GM12878 (cell line): ENCODE results near the gene VKORC1. TPM values are rescaled to one million over a fixed set of nuclear protein-coding genes. Genes with fewer than 3 reads are reported as not detected.

Experiments
- ATAC-seq: fragments of 200-7000 bp; cut with Tn5 transposase; 3 replicates; pipeline ENCODE4 v1.9.1; 2020; ENCODE audit warnings: mild to moderate bottlenecking, moderate library complexity
- BruUV-seq: library from RNA; stranded (reverse); fragments of 400-500 nt; replicated peaks from 2 replicates; lab custom pipeline; 2021; lab: Mats Ljungman, UMichigan
- CTCF ChIA-PET: fragments of 300-600 bp; sonication (Branson Sonifier 250); formaldehyde crosslinking; extraction: SDS; loops from one replicate; lab custom pipeline; 2021; ENCODE audit warnings: inconsistent platforms; lab: Yijun Ruan, JAX
- POLR2A ChIA-PET: fragments of 350-600 bp; formaldehyde crosslinking; extraction: SDS; loops from one replicate; lab custom pipeline; 2021; ENCODE audit warnings: inconsistent platforms; lab: Charles Lee
- RAD21 ChIA-PET: fragments of 300-600 bp; sonication (Branson Sonifier 250); formaldehyde crosslinking; loops from one replicate; lab custom pipeline; 2023; ENCODE audit warnings: antibody characterized with exemption; ENCODE audit not compliant: unreplicated experiment; lab: Charles Lee
- SMC1A ChIA-PET: fragments of 300-600 bp; sonication (Branson Sonifier 250); formaldehyde crosslinking; loops from one replicate; lab custom pipeline; 2023; ENCODE audit not compliant: unreplicated experiment, uncharacterized antibody; lab: Charles Lee
- DNase-seq: peaks from one replicate; pipeline ENCODE4 v3.0.0-alpha.2; 2011; ENCODE audit warnings: low read depth, low spot score
- FAIRE-seq: peaks from 3 replicates; lab custom pipeline; 2011; peaks lifted over from hg19 to GRCh38; lab: Jason Lieb, UNC
- H2AFZ ChIP-seq: 2 replicates; pipeline ENCODE4 v1.6.0; 2011; ENCODE audit warnings: low read depth, low read length, control low read depth; ENCODE audit not compliant: control insufficient read depth
- H3K27ac ChIP-seq: 2 replicates; pipeline ENCODE4 v1.5.1; 2011; ENCODE audit warnings: control low read depth; ENCODE audit not compliant: control insufficient read depth, insufficient read depth
- H3K27me3 ChIP-seq, 2 experiments: replicated peaks in 1 of 2; 2 replicates each; pipeline versions ENCODE4 v1.6.0 to v1.6.1; 2011; ENCODE audit warnings: low read length in 1 of 2; ENCODE audit not compliant: control insufficient read depth in 2 of 2, insufficient read depth in 2 of 2
- H3K36me3 ChIP-seq, 2 experiments: 2 replicates each; pipeline ENCODE4 v1.5.1; 2011; ENCODE audit warnings: low read length in 1 of 2; ENCODE audit not compliant: control insufficient read depth in 2 of 2, insufficient read depth in 2 of 2
- H3K4me1 ChIP-seq: 2 replicates; pipeline ENCODE4 v1.6.1; 2011; ENCODE audit warnings: mild to moderate bottlenecking, low read length, moderate library complexity, mixed read lengths; ENCODE audit not compliant: control insufficient read depth, insufficient read depth
- H3K4me2 ChIP-seq: 2 replicates; pipeline ENCODE4 v1.6.0; 2011; ENCODE audit warnings: control low read depth; ENCODE audit not compliant: control insufficient read depth, insufficient read depth
- H3K4me3 ChIP-seq: fragments of 200-600 bp; sonication (generic); 2 replicates; pipeline ENCODE4 v1.5.1; 2016
- H3K79me2 ChIP-seq: 2 replicates; pipeline ENCODE4 v1.6.0; 2011; ENCODE audit warnings: low read length; ENCODE audit not compliant: control insufficient read depth, insufficient read depth
- H3K9ac ChIP-seq: 2 replicates; pipeline ENCODE4 v1.8.0; 2011; ENCODE audit warnings: low read length, control low read depth, mixed read lengths; ENCODE audit not compliant: control insufficient read depth, insufficient read depth
- H3K9me3 ChIP-seq: replicated peaks from 3 replicates; pipeline ENCODE4 v1.5.1; 2011; ENCODE audit warnings: mild to moderate bottlenecking, low read length; ENCODE audit not compliant: control insufficient read depth, insufficient read depth
- H4K20me1 ChIP-seq: 2 replicates; pipeline ENCODE4 v1.6.0; 2011; ENCODE audit not compliant: control insufficient read depth, insufficient read depth
- BRCA1 ChIP-seq: IDR thresholded peaks from 2 replicates; pipeline ENCODE4 v1.6.1; 2011; ENCODE audit warnings: low read depth, low read length, improper control_type of control experiment
- EED ChIP-seq: sonication (generic); IDR thresholded peaks from 2 replicates; pipeline ENCODE4 v1.6.1; 2016; ENCODE audit warnings: antibody characterized with exemption, low read depth
- RAD51 ChIP-seq: fragments of 450-650 bp; IDR thresholded peaks from 2 replicates; pipeline ENCODE4 v1.6.1; 2016; ENCODE audit warnings: moderate library complexity, mild to moderate bottlenecking, inconsistent platforms
- RB1 ChIP-seq: fragments of 450-650 bp; formaldehyde crosslinking; IDR thresholded peaks from 2 replicates; pipeline ENCODE4 v1.6.1; 2017; ENCODE audit warnings: mild to moderate bottlenecking, borderline replicate concordance
- RBBP5 ChIP-seq: fragments of 200-600 bp; sonication (generic); conservative IDR thresholded peaks from 2 replicates; pipeline ENCODE4 v1.6.1; 2016
- SIX5 ChIP-seq: IDR thresholded peaks from 2 replicates; pipeline ENCODE4 v1.6.1; 2011; ENCODE audit warnings: mild to moderate bottlenecking, low read depth, low read length, moderate library complexity; ENCODE audit not compliant: severe bottlenecking
- TBL1XR1 ChIP-seq: IDR thresholded peaks from 2 replicates; pipeline ENCODE4 v1.6.1; 2012; ENCODE audit warnings: low read depth, low read length, improper control_type of control experiment
- TCF7 ChIP-seq: IDR thresholded peaks from 2 replicates; pipeline ENCODE4 v1.6.1; 2014; ENCODE audit warnings: antibody characterized with exemption, borderline replicate concordance
- WGBS: methylation state at CpG from one replicate; pipeline ENCODE4 v1.1.6; 2016; ENCODE audit warnings: low lambda C conversion rate; ENCODE audit not compliant: insufficient replicate concordance, insufficient coverage; ENCODE audit errors: missing lambda C conversion rate; 5-methylcytosine and 5-hydroxymethylcytosine counted together
- in situ Hi-C: fragments of 300-500 bp; cut with MboI; formaldehyde crosslinking; loops from 9 replicates; pipeline ENCODE4 v1.14.3; 2018; ENCODE audit warnings: mixed read lengths
- intact Hi-C: fragments of 100-400 bp; cut with micrococcal nuclease; formaldehyde crosslinking; loops from one replicate; pipeline ENCODE4 v1.14.2; 2022; ENCODE audit not compliant: unreplicated experiment
- polyA plus RNA-seq, 11 experiments: library from polyadenylated mRNA; depleted of rRNA in 4 of 11; unstranded in 6 of 11; stranded (reverse) in 5 of 11; fragments of >200 nt; fragmentation: Nextera tagmentation in 4 of 11; fragmentation: Illumina TruSeq in 1 of 11; extraction: Ambion mirVana in 4 of 11; extraction: Trizol in 1 of 11; gene quantifications; 1 replicate in 1 of 11; 2 replicates in 10 of 11; pipeline versions ENCODE4 v1.2.1 to v1.2.3, GENCODE V29; 2011 to 2016; ENCODE audit warnings: inconsistent platforms in 2 of 11, missing spikeins in 2 of 11, low read depth in 1 of 11
- total RNA-seq, 4 experiments: library from RNA; depleted of rRNA in 3 of 4; stranded (reverse); fragments of >200 nt in 3 of 4; fragmentation: Illumina TruSeq in 1 of 4; extraction: Trizol in 1 of 4; gene quantifications; 2 replicates each; pipeline versions ENCODE4 v1.2.1 to v1.2.3, GENCODE V29; 2013 to 2021
- TF ChIP-seq, protein P1 (sequence below): IDR thresholded peaks from 2 replicates; pipeline ENCODE4 v1.6.1; 2012; ENCODE audit warnings: low read depth, low read length, improper control_type of control experiment
- TF ChIP-seq, protein P2 (sequence below): fragments of 450-650 bp; IDR thresholded peaks from 2 replicates; pipeline ENCODE4 v1.6.1; 2016; ENCODE audit warnings: mild to moderate bottlenecking

VKORC1 gene
- total and polyA plus RNA-seq, 10 of the 15 experiments (the other 5 are each of a cell fraction or from before 2014, with no cell fraction given): 19.8 to 140 (median 57.7) TPM

DNA sequence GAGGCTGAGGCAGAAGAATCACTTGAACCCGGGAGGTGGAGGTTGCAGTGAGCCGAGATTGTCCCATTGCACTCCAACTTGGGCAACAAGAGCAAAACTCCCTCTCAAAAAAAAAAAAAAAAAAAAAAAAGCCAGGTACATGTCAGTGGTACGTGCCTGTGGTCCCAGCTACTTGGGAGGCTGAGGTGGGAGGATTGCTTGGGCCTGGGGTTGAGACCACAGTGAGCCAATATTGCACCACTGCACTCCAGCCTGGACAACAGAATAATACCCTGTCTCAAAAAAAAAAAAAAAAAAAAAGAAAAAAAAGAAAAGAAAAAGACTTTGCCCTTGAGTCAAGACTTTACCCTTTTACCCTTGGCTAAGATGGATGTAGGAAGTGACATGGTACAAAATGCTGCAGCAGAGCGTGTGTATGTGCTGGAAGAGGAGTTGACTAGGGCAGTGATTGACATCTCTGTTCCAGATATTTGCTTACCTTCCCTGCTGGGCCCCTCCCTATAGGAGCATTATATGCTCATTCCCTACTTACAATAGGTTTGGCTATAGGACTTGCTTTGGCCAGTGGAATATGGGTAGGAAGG, 50.6 kb downstream of the VKORC1 start:
- Histone ChIP-seq H3K4me3 (no peak overlapping the region), H3K9ac (no peak overlapping the region), H4K20me1 (no peaks in the 10 kb centered on the region), H3K27ac (no peak overlapping the region), H3K4me1 (no peaks in the 10 kb centered on the region), H3K79me2 (no peaks in the 10 kb centered on the region), H3K9me3 (no peaks in the 10 kb centered on the region), H3K27me3 (no peaks in the 10 kb centered on the region), H3K36me3 (peaks cover 1 to 12% of the 10 kb centered on the region in 2 experiments; a peak in 2 of 4 replicates), H3K4me2 (no peak overlapping the region), H2AFZ (no peak overlapping the region)
- ChIA-PET RAD21 (interaction anchor here (0.7 kb wide), 1 partner anchor 98 kb away, joined by 5 read pairs; no protein-coding TSS in a partner anchor), CTCF (interaction anchor here (1.3 kb wide), 1 partner anchor 59 kb away, joined by 5 read pairs; no protein-coding TSS in a partner anchor), SMC1A (no interaction called here), POLR2A (interaction anchor here (0.7 kb wide), 1 partner anchor 101 kb away, joined by 3 read pairs; no protein-coding TSS in a partner anchor)
- in situ Hi-C loops: no loop called here
- intact Hi-C loops: no loop called here
- WGBS: 86% methylated on average over 4 of the region's 4 CpGs
- no peak for FAIRE-seq
- no peak for ATAC-seq
- no peak for DNase-seq
- TF ChIP-seq SIX5 (no peak), TCF7 (no peak), EED (no peak)
- TF ChIP-seq, protein P1, sequence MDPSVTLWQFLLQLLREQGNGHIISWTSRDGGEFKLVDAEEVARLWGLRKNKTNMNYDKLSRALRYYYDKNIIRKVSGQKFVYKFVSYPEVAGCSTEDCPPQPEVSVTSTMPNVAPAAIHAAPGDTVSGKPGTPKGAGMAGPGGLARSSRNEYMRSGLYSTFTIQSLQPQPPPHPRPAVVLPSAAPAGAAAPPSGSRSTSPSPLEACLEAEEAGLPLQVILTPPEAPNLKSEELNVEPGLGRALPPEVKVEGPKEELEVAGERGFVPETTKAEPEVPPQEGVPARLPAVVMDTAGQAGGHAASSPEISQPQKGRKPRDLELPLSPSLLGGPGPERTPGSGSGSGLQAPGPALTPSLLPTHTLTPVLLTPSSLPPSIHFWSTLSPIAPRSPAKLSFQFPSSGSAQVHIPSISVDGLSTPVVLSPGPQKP: no peak
- no TSS peak for BruUV-seq

DNA sequence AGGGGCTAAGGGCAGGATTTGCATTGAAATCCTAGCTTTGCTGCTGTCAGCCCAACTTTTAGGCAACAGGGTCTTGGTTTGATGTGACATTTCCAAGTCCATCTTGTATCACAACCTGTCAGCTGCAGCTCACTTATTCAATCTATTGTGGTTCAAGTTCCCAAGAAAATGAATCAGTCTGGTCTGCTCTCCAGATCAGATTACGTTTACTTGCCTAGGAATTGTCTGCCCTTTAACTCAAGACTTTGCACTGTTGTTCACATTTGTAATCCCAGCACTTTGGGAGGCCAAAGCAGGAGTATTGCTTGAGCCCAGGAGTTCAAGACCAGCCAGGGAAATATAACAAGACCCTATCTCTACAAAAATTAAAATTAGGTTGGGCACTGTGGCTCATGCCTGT, 51.2 kb downstream of the VKORC1 start:
- DNase-seq: no peak
- ChIA-PET POLR2A (no interaction called here), CTCF (interaction anchor here (1.2 kb wide), 1 partner anchor 55 kb away, joined by 3 read pairs; no protein-coding TSS in a partner anchor), SMC1A (no interaction called here), RAD21 (interaction anchor here (0.7 kb wide), 1 partner anchor 98 kb away, joined by 5 read pairs; no protein-coding TSS in a partner anchor)
- BruUV-seq: no TSS peak
- Histone ChIP-seq H3K4me1 (no peaks in the 10 kb centered on the region), H2AFZ (no peak overlapping the region), H3K4me3 (no peak overlapping the region), H3K27me3 (no peaks in the 10 kb centered on the region), H3K4me2 (no peak overlapping the region), H4K20me1 (no peaks in the 10 kb centered on the region), H3K36me3 (peaks cover 1 to 12% of the 10 kb centered on the region in 2 experiments; a peak in 3 of 4 replicates), H3K9me3 (no peaks in the 10 kb centered on the region), H3K79me2 (no peaks in the 10 kb centered on the region), H3K27ac (no peak overlapping the region), H3K9ac (no peak overlapping the region)
- no peak for ATAC-seq
- FAIRE-seq: no peak
- intact Hi-C loops (no loop called here), in situ Hi-C loops (no loop called here)
- 46% methylated on average over 1 of the region's 1 CpG for WGBS
- TF ChIP-seq RAD51: no peak
- no peak for TF ChIP-seq RBBP5
- no peak for TF ChIP-seq BRCA1
- TF ChIP-seq, protein P2, sequence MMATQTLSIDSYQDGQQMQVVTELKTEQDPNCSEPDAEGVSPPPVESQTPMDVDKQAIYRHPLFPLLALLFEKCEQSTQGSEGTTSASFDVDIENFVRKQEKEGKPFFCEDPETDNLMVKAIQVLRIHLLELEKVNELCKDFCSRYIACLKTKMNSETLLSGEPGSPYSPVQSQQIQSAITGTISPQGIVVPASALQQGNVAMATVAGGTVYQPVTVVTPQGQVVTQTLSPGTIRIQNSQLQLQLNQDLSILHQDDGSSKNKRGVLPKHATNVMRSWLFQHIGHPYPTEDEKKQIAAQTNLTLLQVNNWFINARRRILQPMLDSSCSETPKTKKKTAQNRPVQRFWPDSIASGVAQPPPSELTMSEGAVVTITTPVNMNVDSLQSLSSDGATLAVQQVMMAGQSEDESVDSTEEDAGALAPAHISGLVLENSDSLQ: no peak
- TF ChIP-seq RB1: no peak
- no peak for TF ChIP-seq TBL1XR1
